Activated CD8-positive, alpha-beta T cell treated with anti-CD3 and anti-CD28 coated beads for 36 hours (primary cell): Measurements from ENCODE around the gene KCNJ10. TPM values are rescaled to one million over a fixed set of nuclear protein-coding genes. Genes with fewer than 3 reads are reported as not detected.

Experiments
- ATAC-seq: fragments of 200-7000 bp; cut with Tn5 transposase; one replicate; pipeline ENCODE4 v1.10.0; 2021; ENCODE audit warnings: mild to moderate bottlenecking, moderate library complexity
- CTCF ChIA-PET: fragments of 350-600 bp; sonication (Branson Sonifier 250); formaldehyde crosslinking; loops from one replicate; lab custom pipeline; 2021; ENCODE audit warnings: antibody characterized with exemption; lab: Charles Lee
- POLR2A ChIA-PET: fragments of 350-600 bp; sonication (Branson Sonifier 250); formaldehyde crosslinking; loops from one replicate; lab custom pipeline; 2021; ENCODE audit warnings: antibody characterized with exemption; lab: Charles Lee
- DNase-seq: peaks from one replicate; pipeline ENCODE4 v3.0.0-alpha.2; 2020
- H3K27ac Mint-ChIP-seq: one replicate; pipeline ENCODE4 v1.8.0; 2021; ENCODE audit warnings: mild to moderate bottlenecking, mixed read lengths
- H3K27me3 Mint-ChIP-seq: one replicate; pipeline ENCODE4 v1.8.0; 2021; ENCODE audit warnings: mixed read lengths
- H3K36me3 Mint-ChIP-seq: one replicate; pipeline ENCODE4 v1.8.0; 2021; ENCODE audit warnings: low read depth, mixed read lengths
- H3K4me1 Mint-ChIP-seq: one replicate; pipeline ENCODE4 v1.8.0; 2021; ENCODE audit warnings: low read depth, mixed read lengths
- H3K4me3 Mint-ChIP-seq: one replicate; pipeline ENCODE4 v1.8.0; 2021; ENCODE audit warnings: mild to moderate bottlenecking, moderate library complexity, mixed read lengths
- H3K9me3 Mint-ChIP-seq: one replicate; pipeline ENCODE4 v1.8.0; 2021; ENCODE audit warnings: mixed read lengths
- CTCF ChIP-seq: fragments of 200-600 bp; IDR thresholded peaks from one replicate; pipeline ENCODE4 v1.8.0; 2022; ENCODE audit warnings: antibody characterized with exemption, mild to moderate bottlenecking
- intact Hi-C: fragments of 100-400 bp; cut with micrococcal nuclease; formaldehyde crosslinking; loops from one replicate; pipeline ENCODE4 v1.10.0; 2022
- total RNA-seq, 2 experiments: library from RNA; stranded (reverse); gene quantifications; one replicate each; pipeline ENCODE4 v1.2.3, GENCODE V29; 2021

Gene KCNJ10
- total RNA-seq, 2 experiments from 2014 or later, result 0.14 to 0.29 TPM

GRCh38 chr1:160062230-160062532 lies 7.8 kb downstream of the KCNJ10 start:
- no peak for DNase-seq

GRCh38 chr1:160061369-160062229 lies 8.4 kb downstream of the KCNJ10 start:
- Mint-ChIP-seq H3K4me1 (no peaks in the 10 kb centered on the region), H3K27ac (no peak overlapping the region), H3K4me3 (no peak overlapping the region), H3K27me3 (peaks cover 3% of the 10 kb centered on the region), H3K36me3 (no peaks in the 10 kb centered on the region), H3K9me3 (no peaks in the 10 kb centered on the region)
- ATAC-seq (no peak), DNase-seq (no peak)
- intact Hi-C loops, result no loop called here
- no peak for TF ChIP-seq CTCF
- ChIA-PET CTCF (interaction anchor here (1.8 to 33.7 kb wide), 3 partner anchors 17 to 24 kb away, joined by 9 to 693 read pairs (median 67); partner anchors contain the start of gene KCNJ9), POLR2A (no interaction called here)

More at GRCh38 chr1:160062230-160062532, 7.8 kb downstream of the KCNJ10 start:
- Mint-ChIP-seq H3K27me3 (peaks cover 2% of the 10 kb centered on the region), H3K27ac (no peak overlapping the region), H3K4me1 (no peaks in the 10 kb centered on the region), H3K9me3 (no peaks in the 10 kb centered on the region), H3K4me3 (no peak overlapping the region), H3K36me3 (no peaks in the 10 kb centered on the region)
- intact Hi-C loops, result no loop called here
- CTCF ChIA-PET, result interaction anchor here (9.3 to 33.7 kb wide), 2 partner anchors 17 kb away, joined by 67 to 693 read pairs; partner anchors contain the start of gene KCNJ9
- TF ChIP-seq CTCF, result no peak
- ATAC-seq, result no peak
- POLR2A ChIA-PET, result no interaction called here

- Mint-ChIP-seq H3K9me3 (no peaks in the 10 kb centered on the region), H3K27me3 (peaks cover 15% of the 10 kb centered on the region), H3K36me3 (no peaks in the 10 kb centered on the region), H3K4me3 (no peak overlapping the region), H3K4me1 (no peaks in the 10 kb centered on the region), H3K27ac (no peak overlapping the region)
- no peak for TF ChIP-seq CTCF
- no peak for ATAC-seq
- DNase-seq, result no peak
- intact Hi-C loops, result no loop called here
- POLR2A ChIA-PET, result interaction anchor here (1.4 kb wide), 1 partner anchor 13 kb away, joined by 3 read pairs; no protein-coding TSS in a partner anchor
- CTCF ChIA-PET, result interaction anchor here (1.2 to 33.7 kb wide), 5 partner anchors 13 to 52 kb away, joined by 4 to 693 read pairs (median 6); partner anchors contain the start of gene KCNJ9
These were observed 11.9 kb downstream of the KCNJ10 start for GRCh38 chr1:160058087-160058486.

GRCh38 chr1:160056648-160057169 lies 13.3 kb downstream of the KCNJ10 start:
- H3K4me1 Mint-ChIP-seq, result no peaks in the 10 kb centered on the region
- H3K4me3 Mint-ChIP-seq, result no peak overlapping the region
- H3K27ac Mint-ChIP-seq, result no peak overlapping the region
- ChIA-PET POLR2A (no interaction called here), CTCF (interaction anchor here (1.9 to 33.7 kb wide), 3 partner anchors 12 to 29 kb away, joined by 6 to 693 read pairs (median 67); partner anchors contain the start of gene KCNJ9)
- ATAC-seq (no peak), DNase-seq (no peak)
- no peaks in the 10 kb centered on the region for H3K36me3 Mint-ChIP-seq
- H3K27me3 Mint-ChIP-seq, result peaks cover 18% of the 10 kb centered on the region
- intact Hi-C loops, result loop anchor here (2.0 kb wide), 1 partner anchor 20 kb away; no protein-coding TSS in a partner anchor
- no peaks in the 10 kb centered on the region for H3K9me3 Mint-ChIP-seq
- TF ChIP-seq CTCF, result no peak
